ENCODE measurements around the gene CHST9.

Gene CHST9

GRCh38 chr18:27121108-27121507, 64.0 kb downstream of the CHST9 start:
- TF ChIP-seq EZH2 (IDR thresholded peaks at IDR 0.05; ENCODE audit: borderline replicate concordance, low read length) (no peak), CTCF (IDR thresholded peaks at IDR 0.05; ENCODE audit: low read length) (no peak)
- no peaks in the 10 kb centered on the region for H4K20me1 ChIP-seq (ENCODE audit: insufficient read depth, low read length)
- H3K4me1 ChIP-seq (ENCODE audit: insufficient read depth, low read length, severe bottlenecking), result no peaks in the 10 kb centered on the region
- no peaks in the 10 kb centered on the region for H3K27me3 ChIP-seq (ENCODE audit: insufficient read depth, low read length)
- H3K4me3 ChIP-seq (ENCODE audit: low read depth, low read length, poor library complexity, severe bottlenecking), result no peak overlapping the region
- no peak overlapping the region for H3K9ac ChIP-seq (ENCODE audit: low read length)
- H3K9me2 ChIP-seq (ENCODE audit: low read depth, low read length), result no peaks in the 10 kb centered on the region
- H3K27ac ChIP-seq (ENCODE audit: low read depth, low read length, poor library complexity, severe bottlenecking), result no peak overlapping the region
- H3K9me3 ChIP-seq (ENCODE audit: low read length), result no peaks in the 10 kb centered on the region
- H3K4me2 ChIP-seq (ENCODE audit: low read length), result no peak overlapping the region
- no peaks in the 10 kb centered on the region for H3K36me3 ChIP-seq (ENCODE audit: insufficient read depth, low read length)
- H3F3A ChIP-seq (ENCODE audit: insufficient read depth, low read length), result no peaks in the 10 kb centered on the region
- no peak overlapping the region for H2AFZ ChIP-seq (ENCODE audit: low read length)
- H3K79me2 ChIP-seq (ENCODE audit: insufficient read depth, low read length), result no peaks in the 10 kb centered on the region

- Histone ChIP-seq H3K27me3 (ENCODE audit: insufficient read depth, low read length) (no peaks in the 10 kb centered on the region), H3K4me2 (ENCODE audit: low read length) (no peak overlapping the region), H2AFZ (ENCODE audit: low read length) (no peak overlapping the region), H3K9me3 (ENCODE audit: low read length) (no peaks in the 10 kb centered on the region), H3K9me2 (ENCODE audit: low read depth, low read length) (no peaks in the 10 kb centered on the region), H4K20me1 (ENCODE audit: insufficient read depth, low read length) (no peaks in the 10 kb centered on the region), H3K9ac (ENCODE audit: low read length) (no peak overlapping the region), H3K36me3 (ENCODE audit: insufficient read depth, low read length) (no peaks in the 10 kb centered on the region), H3K4me3 (ENCODE audit: low read depth, low read length, poor library complexity, severe bottlenecking) (no peak overlapping the region), H3F3A (ENCODE audit: insufficient read depth, low read length) (no peaks in the 10 kb centered on the region), H3K79me2 (ENCODE audit: insufficient read depth, low read length) (no peaks in the 10 kb centered on the region), H3K27ac (ENCODE audit: low read depth, low read length, poor library complexity, severe bottlenecking) (no peak overlapping the region), H3K4me1 (ENCODE audit: insufficient read depth, low read length, severe bottlenecking) (no peaks in the 10 kb centered on the region)
- TF ChIP-seq EZH2 (IDR thresholded peaks at IDR 0.05; ENCODE audit: borderline replicate concordance, low read length) (no peak), CTCF (IDR thresholded peaks at IDR 0.05; ENCODE audit: low read length) (no peak)
Observed at GRCh38 chr18:27120246-27120645, 64.9 kb downstream of the CHST9 start.

- TF ChIP-seq CTCF (IDR thresholded peaks at IDR 0.05; ENCODE audit: low read length), result no peak
- no peak for TF ChIP-seq EZH2 (IDR thresholded peaks at IDR 0.05; ENCODE audit: borderline replicate concordance, low read length)
Observed at GRCh38 chr18:27118973-27119372, 66.1 kb downstream of the CHST9 start.

More at GRCh38 chr18:27118973-27119372, 66.1 kb downstream of the CHST9 start:
- no peak overlapping the region for H3K4me3 ChIP-seq (ENCODE audit: low read depth, low read length, poor library complexity, severe bottlenecking)
- no peak overlapping the region for H3K27ac ChIP-seq (ENCODE audit: low read depth, low read length, poor library complexity, severe bottlenecking)
- no peaks in the 10 kb centered on the region for H3F3A ChIP-seq (ENCODE audit: insufficient read depth, low read length)
- H3K4me1 ChIP-seq (ENCODE audit: insufficient read depth, low read length, severe bottlenecking), result no peaks in the 10 kb centered on the region
- H3K27me3 ChIP-seq (ENCODE audit: insufficient read depth, low read length), result no peaks in the 10 kb centered on the region
- H3K9me2 ChIP-seq (ENCODE audit: low read depth, low read length), result no peaks in the 10 kb centered on the region
- no peak overlapping the region for H3K4me2 ChIP-seq (ENCODE audit: low read length)
- no peak overlapping the region for H2AFZ ChIP-seq (ENCODE audit: low read length)
- H4K20me1 ChIP-seq (ENCODE audit: insufficient read depth, low read length), result no peaks in the 10 kb centered on the region
- H3K79me2 ChIP-seq (ENCODE audit: insufficient read depth, low read length), result no peaks in the 10 kb centered on the region
- no peaks in the 10 kb centered on the region for H3K36me3 ChIP-seq (ENCODE audit: insufficient read depth, low read length)
- no peak overlapping the region for H3K9ac ChIP-seq (ENCODE audit: low read length)
- no peaks in the 10 kb centered on the region for H3K9me3 ChIP-seq (ENCODE audit: low read length)

All from OCI-LY1 (cell line).